GDM1 (cell line): Measurements from ENCODE around the gene XG.
"Not testable (repeated sequence)": the region's sequence is repeated elsewhere in the genome, so short reads cannot be mapped to it uniquely, and the experiment has no call there.

ENCODE experiments used
- DNase-seq: peaks from one replicate; lab custom pipeline; 2025; lab: John Stamatoyannopoulos, UW

The XG gene

GRCh38 chrX:2751874-2752300 lies at the start of gene XG:
XG (plus strand) TSS chrX:2752040; CDS start chrX:2752275, 235 bp downstream.
- not testable (repeated sequence) for DNase-seq

DNA sequence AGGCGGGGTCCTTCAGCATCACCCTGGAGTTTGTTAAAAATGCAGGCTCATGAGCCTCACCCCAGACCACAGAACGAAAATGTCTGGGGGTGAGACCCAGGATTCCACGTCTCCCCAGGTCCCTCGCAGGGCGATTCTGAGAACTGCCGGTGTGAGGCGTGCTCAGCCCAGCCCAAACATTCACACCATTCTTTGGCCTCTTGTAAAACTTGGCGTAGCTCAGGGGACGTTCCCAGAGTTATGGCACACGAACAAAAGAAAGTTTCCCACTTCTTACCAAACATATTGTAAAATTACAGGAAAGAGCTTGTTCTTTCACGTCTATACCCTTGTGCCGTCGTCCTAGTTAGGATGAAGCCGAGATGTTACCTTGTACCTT lies 47.9 kb upstream of the XG start:
- no peak for DNase-seq

DNA sequence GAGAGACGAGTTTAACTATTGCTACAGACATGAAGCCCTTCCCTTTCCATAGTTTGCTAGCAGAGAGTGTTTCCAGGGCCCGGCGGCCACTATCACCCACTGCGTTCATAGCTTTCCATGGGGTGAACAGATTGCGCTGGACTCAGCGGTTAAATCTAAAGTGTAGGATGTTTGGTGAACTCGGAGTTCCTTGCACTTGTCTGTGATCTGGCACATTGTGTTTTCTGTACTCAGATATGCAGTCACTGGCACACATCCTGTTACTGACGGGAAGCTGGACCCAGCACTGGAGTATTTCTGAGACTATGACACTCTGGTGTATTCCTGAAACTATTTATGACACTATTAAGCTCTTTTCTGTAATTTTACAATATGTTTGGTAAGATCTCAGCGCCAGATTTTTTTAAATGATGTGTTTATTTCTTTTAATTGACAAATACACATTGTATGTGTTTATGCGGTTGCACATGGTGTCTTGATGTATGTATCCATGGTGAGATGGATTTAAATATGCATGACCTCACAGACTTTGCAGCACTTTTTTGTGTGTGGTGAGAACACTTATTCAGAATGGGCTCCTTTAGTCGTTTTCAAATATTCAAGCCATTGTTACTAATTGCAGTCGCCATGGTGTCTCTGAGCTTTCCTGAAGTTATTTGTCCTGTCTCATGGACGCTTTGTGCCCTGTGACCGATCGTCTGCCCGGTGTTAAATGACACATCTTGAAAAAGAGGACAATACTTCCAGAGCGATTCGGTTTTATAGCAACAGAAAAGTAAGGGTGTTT lies 46.6 kb upstream of the XG start:
- DNase-seq: no peak

DNA sequence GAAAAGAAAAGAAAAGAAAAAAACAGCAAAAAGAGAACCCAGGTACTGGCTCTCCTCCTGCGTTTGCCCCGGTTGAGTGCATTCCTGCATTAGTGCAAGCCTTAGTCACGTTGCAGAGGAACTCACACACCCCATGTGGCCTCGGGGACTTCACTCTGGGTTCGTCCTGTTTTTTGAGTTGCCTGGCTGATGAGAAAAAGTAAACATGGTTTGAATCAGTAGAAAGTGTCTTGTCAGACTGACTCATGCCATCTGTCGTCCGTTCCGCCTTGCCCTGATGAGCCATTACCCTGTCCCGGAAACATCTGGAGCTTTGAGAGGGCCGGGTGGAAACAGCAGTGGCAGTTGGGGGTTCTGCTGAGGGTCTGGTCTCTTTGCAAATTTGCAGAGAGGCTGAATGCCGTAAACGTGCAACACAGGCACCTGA lies 44.5 kb upstream of the XG start:
- no peak for DNase-seq

DNA sequence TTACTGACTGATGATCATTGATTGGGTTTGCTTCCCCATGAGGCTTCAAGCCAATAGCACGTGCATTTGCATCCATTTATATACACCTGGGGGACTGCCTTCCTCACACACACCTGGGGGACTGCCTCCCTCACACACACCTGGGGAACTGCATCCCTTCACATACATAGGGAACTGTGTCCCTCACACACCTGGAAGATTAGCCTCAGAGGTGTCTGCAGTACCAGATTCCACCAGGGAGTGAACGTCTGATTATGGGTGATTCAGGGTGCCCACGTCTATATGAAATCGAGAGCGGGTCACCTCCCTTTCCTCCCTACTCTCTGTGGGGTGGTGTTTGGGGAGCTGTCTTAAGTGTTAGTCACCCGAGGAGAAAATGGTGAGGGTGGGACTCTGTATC lies 43.8 kb upstream of the XG start:
- no peak for DNase-seq

- DNase-seq: no peak
Measured at GRCh38 chrX:2708592-2709188, 43.1 kb upstream of the XG start.

DNA sequence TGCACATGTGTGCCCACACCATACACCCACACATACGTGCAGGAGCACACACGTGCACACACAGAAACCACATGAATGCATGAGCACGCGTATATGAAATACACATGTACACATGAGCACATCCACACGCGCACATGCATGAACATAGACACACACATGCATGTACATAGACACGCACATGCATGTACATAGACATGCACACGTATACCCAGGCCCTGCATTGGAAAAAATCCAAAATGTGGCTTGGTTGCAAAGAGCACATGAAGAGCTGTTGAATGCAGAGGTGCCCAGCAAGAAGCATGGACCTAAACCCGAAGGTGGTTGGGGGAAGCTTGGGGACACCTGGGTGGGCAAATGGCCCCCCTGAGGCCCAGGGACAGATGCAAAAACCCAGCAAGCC lies 42.3 kb upstream of the XG start:
- DNase-seq: no peak

DNA sequence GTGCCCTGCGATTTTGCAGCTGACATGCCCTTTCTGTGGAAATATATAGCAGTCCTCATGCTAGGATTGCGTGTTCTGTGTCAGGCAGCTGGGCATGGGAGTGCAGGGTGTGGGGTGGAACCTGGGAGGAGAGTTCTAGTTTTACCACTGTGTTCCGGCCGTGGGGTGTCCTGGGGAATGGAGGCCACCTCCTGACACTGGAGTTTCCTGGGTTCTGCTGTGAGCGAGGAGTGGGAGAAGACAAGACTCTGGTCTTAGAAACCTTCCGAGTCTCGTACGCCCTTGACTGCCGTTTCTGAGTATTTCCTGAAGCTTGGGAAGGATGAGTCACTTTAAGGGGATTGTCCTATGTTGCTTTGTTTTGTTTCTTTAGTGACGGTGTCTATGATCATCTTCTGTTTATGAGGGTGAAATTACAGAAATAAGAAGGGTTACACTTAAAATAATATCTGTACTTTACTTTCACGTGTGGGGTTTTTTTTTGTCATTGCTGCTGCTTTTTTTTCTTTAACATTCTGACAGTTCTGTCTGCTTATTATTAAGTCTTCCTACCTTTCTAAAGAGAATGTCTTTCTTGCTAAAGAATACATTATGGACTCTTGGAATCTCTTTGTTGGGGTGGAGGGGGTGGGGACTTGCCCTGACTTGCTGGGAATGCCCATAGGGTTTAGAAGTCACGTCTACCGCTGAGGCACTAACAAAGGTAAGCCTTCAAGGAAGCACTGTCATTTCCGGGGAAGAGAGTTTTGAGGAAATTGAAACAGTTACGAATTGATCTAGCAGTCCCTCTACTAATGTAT lies 41.6 kb upstream of the XG start:
- no peak for DNase-seq

- no peak for DNase-seq
Measured at GRCh38 chrX:2711441-2711840, 40.4 kb upstream of the XG start.

GRCh38 chrX:2712428-2712827 lies 39.4 kb upstream of the XG start:
- no peak for DNase-seq

GRCh38 chrX:2712890-2713840 lies 38.7 kb upstream of the XG start:
- no peak for DNase-seq

GRCh38 chrX:2714551-2714950 lies 37.3 kb upstream of the XG start:
- no peak for DNase-seq

DNA sequence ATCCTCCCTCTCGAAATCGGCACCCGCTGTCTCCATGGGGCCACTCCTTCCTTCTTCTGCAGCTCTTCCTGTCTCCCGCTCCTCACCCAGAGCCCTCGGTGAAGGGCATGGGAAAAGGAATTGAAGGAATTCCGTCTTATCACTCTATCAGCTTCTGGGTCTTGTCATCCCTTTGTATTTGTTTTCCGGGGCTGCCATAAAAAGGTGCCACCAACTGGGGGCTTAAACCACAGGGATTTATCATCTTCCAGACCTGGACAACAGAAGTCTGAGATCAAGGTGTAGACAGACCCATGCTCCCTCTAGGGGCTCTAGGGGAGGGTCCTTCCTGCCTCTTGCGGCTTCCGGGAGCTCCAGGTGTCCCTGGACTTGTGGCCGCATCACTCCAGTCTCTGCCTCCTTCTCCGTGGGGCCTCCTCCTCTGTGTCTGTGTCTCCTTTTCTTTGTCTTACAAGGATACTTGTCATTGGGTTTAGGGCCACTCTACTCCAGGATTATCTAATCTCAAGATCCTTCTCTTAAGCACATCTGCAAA lies 36.7 kb upstream of the XG start:
- DNase-seq: no peak

DNA sequence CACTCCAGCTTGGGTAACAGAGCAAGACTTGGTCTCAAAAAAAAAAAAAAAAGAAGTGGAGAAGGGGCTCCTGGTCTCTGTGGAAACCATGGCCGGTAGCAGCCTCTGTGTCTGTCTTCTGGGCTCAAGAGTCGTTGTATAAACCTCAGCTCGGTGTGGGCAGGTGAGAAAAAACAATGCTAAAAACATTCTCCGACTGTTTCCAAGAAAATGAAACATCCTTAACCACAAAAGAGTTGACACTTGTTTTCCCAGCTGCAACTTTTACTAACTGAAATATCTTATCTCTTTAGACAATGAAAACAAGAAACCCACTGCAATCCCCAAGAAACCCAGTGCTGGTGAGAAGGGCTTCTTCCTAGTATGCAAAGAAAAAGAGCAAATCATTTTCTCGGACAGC lies 34.5 kb upstream of the XG start:
- DNase-seq: no peak

DNA sequence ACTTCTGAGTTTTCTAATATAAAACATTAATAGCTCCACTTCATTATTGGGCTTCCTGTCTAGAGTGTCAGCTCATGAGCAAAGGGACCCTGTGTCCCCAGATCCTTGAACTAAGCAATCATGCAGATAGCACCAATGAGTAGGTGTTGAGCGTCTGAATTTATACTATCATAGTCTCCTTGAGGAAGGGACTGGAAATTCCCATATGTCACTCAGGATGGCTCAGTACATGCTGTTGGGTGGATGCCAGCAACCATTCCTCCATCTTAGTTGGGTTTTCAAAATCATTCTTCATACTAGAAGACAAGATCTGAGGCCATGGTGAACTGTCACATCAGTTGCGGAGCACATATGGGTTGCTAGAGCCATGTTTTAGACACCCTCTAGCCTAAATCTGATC lies 33.0 kb upstream of the XG start:
- no peak for DNase-seq

DNA sequence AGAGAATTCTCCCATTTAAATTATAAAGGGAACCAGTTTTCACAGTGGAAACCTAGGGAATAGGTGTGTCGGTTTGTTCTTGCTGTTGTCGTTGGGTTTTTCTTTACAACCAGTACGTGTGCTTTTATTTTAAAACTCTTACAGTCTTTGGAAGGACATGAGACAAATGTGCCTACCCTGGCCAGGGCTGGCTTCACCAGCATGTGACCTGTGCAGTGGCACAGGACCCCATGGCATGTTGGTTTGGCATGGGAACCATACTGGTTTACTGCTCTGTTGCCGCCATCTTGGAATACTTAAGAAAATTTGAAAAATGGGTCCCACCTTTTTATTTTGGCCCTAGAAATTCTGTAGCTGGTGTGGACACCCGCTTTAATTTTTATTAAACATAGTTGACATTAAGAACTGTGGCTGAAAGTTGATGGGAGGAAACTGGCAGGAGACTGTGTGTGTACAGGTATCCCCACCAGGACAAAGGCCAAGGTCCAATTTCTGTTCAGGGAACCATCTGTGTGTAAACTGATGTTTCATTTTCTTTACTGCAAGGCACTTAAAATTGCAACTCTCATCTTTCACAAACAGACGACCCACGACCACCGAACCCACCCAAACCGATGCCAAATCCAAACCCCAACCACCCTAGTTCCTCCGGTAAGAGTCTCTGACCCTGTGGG lies 31.9 kb upstream of the XG start:
- DNase-seq: no peak

DNA sequence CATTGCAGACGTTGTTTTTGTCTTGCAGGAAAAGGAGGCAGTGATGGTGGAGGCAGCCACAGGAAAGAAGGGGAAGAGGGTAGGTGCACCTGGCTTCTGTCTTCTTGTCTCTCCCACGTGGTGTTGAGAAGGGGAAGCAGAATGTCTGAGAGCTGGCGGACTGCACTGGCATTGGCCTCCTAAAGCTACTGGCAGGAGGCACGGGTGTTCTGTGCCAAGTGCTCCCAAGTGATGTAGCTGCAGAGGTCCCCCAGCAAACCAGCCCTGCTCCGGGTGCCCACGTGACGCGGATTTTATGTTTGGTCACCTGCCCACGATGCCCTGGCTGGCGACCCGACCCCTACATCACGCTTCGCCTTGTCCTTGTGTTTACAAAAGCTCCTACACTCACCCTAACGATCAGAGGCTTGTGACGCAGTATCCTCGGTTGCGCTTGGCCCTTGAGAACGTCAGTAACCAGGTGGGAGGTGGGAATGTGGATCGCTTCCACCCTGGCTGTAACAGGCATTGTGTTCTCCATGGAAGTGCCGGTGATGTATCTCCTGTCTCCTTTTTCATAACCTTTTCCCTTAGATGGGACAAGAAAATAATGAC lies 28.5 kb upstream of the XG start:
- no peak for DNase-seq

DNA sequence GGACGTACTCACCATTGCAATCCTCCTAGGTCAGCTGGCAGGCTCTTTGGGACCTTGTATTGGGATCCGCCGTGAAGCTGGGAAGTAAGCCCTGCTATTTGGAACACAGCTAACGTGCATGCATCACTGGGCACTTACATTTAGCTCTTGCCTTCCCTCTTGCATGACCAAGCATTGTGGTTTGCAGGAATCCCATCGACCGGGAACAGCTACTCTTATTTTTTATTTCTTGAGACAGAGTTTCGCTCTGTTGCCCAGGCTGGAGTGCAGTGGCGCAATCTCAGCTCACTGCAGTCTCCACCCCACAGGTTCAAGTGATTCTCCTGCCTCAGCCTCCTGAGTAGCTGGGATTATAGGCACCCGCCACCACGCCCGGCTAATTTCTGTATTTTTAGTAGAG lies 24.6 kb upstream of the XG start:
- DNase-seq: not testable (repeated sequence)

DNA sequence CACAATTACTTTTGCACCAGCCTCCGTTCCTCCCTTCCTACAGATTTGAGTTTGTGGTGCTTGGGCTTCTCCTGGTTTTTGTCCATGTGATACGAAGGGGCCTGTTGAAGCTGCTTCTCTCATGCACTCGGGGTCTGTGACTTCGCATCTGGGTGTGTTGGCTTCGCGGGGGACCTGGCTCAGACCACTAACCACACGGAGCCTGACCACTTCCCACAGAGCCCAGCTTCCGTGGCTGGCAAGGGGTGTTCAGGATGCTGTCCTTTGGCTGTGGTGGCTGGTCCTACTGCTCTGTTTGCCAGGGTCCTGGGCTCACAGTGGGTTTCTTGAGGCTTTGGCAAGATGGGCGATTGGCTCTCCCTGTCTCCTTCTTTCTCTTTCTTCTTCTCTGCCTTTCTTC lies 19.8 kb upstream of the XG start:
- DNase-seq: no peak

- DNase-seq: no peak
Measured at GRCh38 chrX:2732649-2733048, 19.2 kb upstream of the XG start.

- no peak for DNase-seq
Measured at GRCh38 chrX:2733286-2733685, 18.6 kb upstream of the XG start.
